Activated T-cell treated with anti-CD3 and anti-CD28 coated beads for 1 hour (primary cell): Measurements from ENCODE around the gene NT5DC3.
"Not testable (repeated sequence)": the region's sequence is repeated elsewhere in the genome, so short reads cannot be mapped to it uniquely, and the experiment has no call there.

Experiments used
- DNase-seq: peaks from one replicate; pipeline ENCODE4 v3.0.0-alpha.2; 2020; ENCODE audit warnings: low read depth

Gene NT5DC3

GRCh38 chr12:103855896-103856657 lies 15.0 kb upstream of the NT5DC3 start:
- no peak for DNase-seq

GRCh38 chr12:103855036-103855712 lies 14.1 kb upstream of the NT5DC3 start:
- no peak for DNase-seq

GRCh38 chr12:103854372-103854973 lies 13.4 kb upstream of the NT5DC3 start:
- DNase-seq, result no peak

- no peak for DNase-seq
Measured at GRCh38 chr12:103852498-103852997, 11.5 kb upstream of the NT5DC3 start.

- no peak for DNase-seq
Measured at GRCh38 chr12:103851127-103851526, 10.1 kb upstream of the NT5DC3 start.

GRCh38 chr12:103850429-103850828 lies 9.4 kb upstream of the NT5DC3 start:
- DNase-seq, result no peak

- no peak for DNase-seq
Measured at GRCh38 chr12:103848917-103849491, 8.0 kb upstream of the NT5DC3 start.

GRCh38 chr12:103848143-103848542 lies 7.1 kb upstream of the NT5DC3 start:
- no peak for DNase-seq

GRCh38 chr12:103846415-103846814 lies 5.4 kb upstream of the NT5DC3 start:
- DNase-seq, result no peak

GRCh38 chr12:103844305-103844704 lies 3.3 kb upstream of the NT5DC3 start:
- no peak for DNase-seq

- peak; percentile 3 for DNase-seq
Measured at GRCh38 chr12:103841690-103842584, 903 bp upstream of the NT5DC3 start.

GRCh38 chr12:103840462-103840875 lies 565 bp downstream of the NT5DC3 start:
- peak; percentile 3 for DNase-seq

GRCh38 chr12:103839609-103840461 lies 1.2 kb downstream of the NT5DC3 start:
- DNase-seq, result no peak

- DNase-seq, result no peak
Measured at GRCh38 chr12:103839103-103839502, 1.9 kb downstream of the NT5DC3 start.

- no peak for DNase-seq
Measured at GRCh38 chr12:103838254-103838914, 2.6 kb downstream of the NT5DC3 start.

GRCh38 chr12:103836345-103836744 lies 4.7 kb downstream of the NT5DC3 start:
- no peak for DNase-seq

GRCh38 chr12:103835747-103836335 lies 5.2 kb downstream of the NT5DC3 start:
- not testable (repeated sequence) for DNase-seq

- no peak for DNase-seq
Measured at GRCh38 chr12:103834942-103835341, 6.1 kb downstream of the NT5DC3 start.

GRCh38 chr12:103833891-103834290 lies 7.1 kb downstream of the NT5DC3 start:
- no peak for DNase-seq
